ENCODE results near the gene CNTNAP4.

DNA sequence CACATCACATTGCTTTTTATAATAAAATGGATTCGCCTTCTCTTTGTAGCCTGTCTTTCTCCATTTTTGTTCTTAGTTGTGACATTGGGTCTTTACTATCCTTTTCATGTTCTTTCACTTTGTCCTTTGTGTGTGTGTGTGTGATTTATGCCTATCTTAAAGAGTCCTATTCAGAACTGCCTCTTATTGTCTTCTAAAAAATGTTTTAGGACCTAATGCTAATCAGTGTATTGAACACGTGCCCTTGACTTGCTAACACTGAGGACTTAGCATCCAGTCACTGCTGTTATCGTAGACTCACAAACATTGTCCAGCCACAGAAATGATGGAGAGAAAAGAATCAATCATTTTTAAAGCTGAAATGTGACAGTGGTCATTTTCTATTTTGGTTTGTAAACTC lies 251.9 kb downstream of the CNTNAP4 start:
- TF ChIP-seq YY1 (IDR thresholded peaks at IDR 0.05; ENCODE audit: insufficient read depth, insufficient read length) (no peak), ZNF274 (IDR thresholded peaks at IDR 0.05; ENCODE audit: low read depth, low read length) (no peak), SUZ12 (IDR thresholded peaks at IDR 0.05; ENCODE audit: extremely low read depth, insufficient read depth, insufficient read length) (no peak)

All from NT2/D1 (cell line).